ENCODE measurements around the gene MCOLN1. TPM values are rescaled to one million over a fixed set of nuclear protein-coding genes. Genes with fewer than 3 reads are reported as not detected.

The MCOLN1 gene
- total and polyA plus RNA-seq, 2 of the 8 experiments (the other 6 are each of a cell fraction or from before 2014, with no cell fraction given), result 19.1 to 40.0 TPM

- Histone ChIP-seq H3K79me1 (ENCODE audit: low read depth, low read length) (no peaks in the 10 kb centered on the region), H3K4me3 (ENCODE audit: extremely low read depth in 1 of 4, insufficient read depth in 2 of 4, low read depth in 3 of 4, low read length in 4 of 4) (peak within 1 kb of the TSS; percentile 54 to 68 (median 66)), H3K14ac (ENCODE audit: insufficient read length) (no peak within 1 kb of the TSS), H3K79me2 (ENCODE audit: control insufficient read depth in 1 of 2, insufficient read depth in 2 of 2, low read length in 2 of 2) (no peaks in the 10 kb centered on the region), H3K9me3 (ENCODE audit: insufficient read depth in 2 of 2, low read depth in 1 of 2, low read length in 1 of 2) (no peaks in the 10 kb centered on the region), H2BK5ac (ENCODE audit: low read depth, low read length) (peak within 1 kb of the TSS; percentile 8), H3K23ac (ENCODE audit: insufficient read length) (no peak within 1 kb of the TSS), H4K8ac (ENCODE audit: extremely low read depth, insufficient read depth, low read length) (peak within 1 kb of the TSS; percentile 97), H3K56ac (replicated peaks; ENCODE audit: insufficient read length, low read depth, low read length) (peak within 1 kb of the TSS; percentile 79), H2AFZ (ENCODE audit: low read length) (peak within 1 kb of the TSS; percentile 67), H3K27ac (ENCODE audit: low read depth, low read length) (peak within 1 kb of the TSS; percentile 67; the same call in 1 of the 2 replicates), H2BK120ac (replicated peaks; ENCODE audit: low read depth, low read length) (peak within 1 kb of the TSS; percentile 36), H3K4ac (replicated peaks; ENCODE audit: insufficient read length, low read depth, low read length) (peak within 1 kb of the TSS; percentile 63), H4K91ac (replicated peaks; ENCODE audit: insufficient read length, low read length) (peak within 1 kb of the TSS; percentile 78), H3K4me1 (replicated peaks in 1 of 4; ENCODE audit: control insufficient read depth in 3 of 4, insufficient read depth in 4 of 4, low read length in 3 of 4) (peaks cover 3 to 5% (median 4%) of the 10 kb centered on the region in 4 experiments; a peak in 6 of 7 replicates), H3K27me3 (replicated peaks in 1 of 4; ENCODE audit: control insufficient read depth in 3 of 4, extremely low read depth in 1 of 4, insufficient read depth in 3 of 4, low read length in 3 of 4) (peaks cover 0 to 3% (median 0%) of the 10 kb centered on the region in 4 experiments; a peak in 1 of 7 replicates), H4K5ac (ENCODE audit: insufficient read length, low read depth, low read length) (peak within 1 kb of the TSS; percentile 91), H2BK15ac (ENCODE audit: low read length) (peak within 1 kb of the TSS; percentile 72; the same call in 1 of the 2 replicates), H2BK20ac (ENCODE audit: low read length) (no peak within 1 kb of the TSS), H3K4me2 (ENCODE audit: insufficient read depth in 1 of 2, low read depth in 2 of 2, low read length in 2 of 2) (peak within 1 kb of the TSS; percentile 65 to 78), H2AK5ac (ENCODE audit: low read depth, low read length) (peak within 1 kb of the TSS; percentile 91; the same call in 1 of the 2 replicates), H3K23me2 (ENCODE audit: low read depth, low read length) (no peaks in the 10 kb centered on the region), H3K18ac (ENCODE audit: extremely low read depth, low read length) (no peak within 1 kb of the TSS; the same call in 1 of the 2 replicates), H3K36me3 (ENCODE audit: control insufficient read depth in 2 of 4, insufficient read depth in 4 of 4, low read length in 3 of 4) (no peaks in the 10 kb centered on the region), H2BK12ac (ENCODE audit: low read depth, low read length) (no peak within 1 kb of the TSS), H4K20me1 (replicated peaks in 1 of 2; ENCODE audit: control insufficient read depth in 1 of 2, insufficient read depth in 2 of 2, low read length in 2 of 2) (no peaks in the 10 kb centered on the region), H3K9ac (replicated peaks in 1 of 4; ENCODE audit: extremely low read depth in 1 of 4, low read depth in 3 of 4, low read length in 3 of 4) (peak within 1 kb of the TSS in 3 of 4 experiments; percentile 60 to 64 (median 61); a peak in 6 of 7 replicates)
- DNase-seq (ENCODE audit: low read depth in 1 of 2, low spot score in 2 of 2) (peak; percentile 80 to 99), FAIRE-seq (no peak)
- POLR2A ChIA-PET (ENCODE audit: partially characterized antibody), result interaction anchor here (0.9 to 2.4 kb wide), 4 partner anchors 12 to 82 kb away, joined by 3 to 6 read pairs (median 6); no protein-coding TSS in a partner anchor
- CTCF ChIA-PET (ENCODE audit: partially characterized antibody), result interaction anchor here (0.6 to 2.0 kb wide), 7 partner anchors 11 to 80 kb away, joined by 3 to 7 read pairs (median 4); partner anchors contain the start of gene MCOLN1
- WGBS, 2 experiments (ENCODE audit: extremely low coverage in 1 of 2, insufficient coverage in 1 of 2, insufficient read length in 1 of 2, insufficient replicate concordance in 2 of 2, low coverage in 1 of 2, low lambda C conversion rate in 2 of 2, missing lambda C conversion rate in 1 of 2), result 4% methylated on average over 49 of the region's 49 CpGs; no CpG with 5 or more reads in 1 of the 2 experiments
- TF ChIP-seq JUND (IDR thresholded peaks at IDR 0.05; ENCODE audit: low read length) (peak; percentile 63; the same call in 1 of the 2 replicates), NRF1 (IDR thresholded peaks at IDR 0.05; ENCODE audit: low read depth, low read length) (peak; percentile 64), KDM1A (IDR thresholded peaks at IDR 0.05; ENCODE audit: borderline replicate concordance, low read length) (no peak), SRF (IDR thresholded peaks at IDR 0.05; ENCODE audit: low read depth, low read length) (peak; percentile 36), HDAC2 (IDR thresholded peaks at IDR 0.05; ENCODE audit: borderline replicate concordance in 1 of 2, low read depth in 2 of 2, low read length in 2 of 2) (no peak), ATF2 (IDR thresholded peaks at IDR 0.05; ENCODE audit: low read length) (no peak), RNF2 (IDR thresholded peaks at IDR 0.05; ENCODE audit: borderline replicate concordance, low read depth, low read length, missing control alignments, poor library complexity, severe bottlenecking) (no peak), POLR2A (IDR thresholded peaks at IDR 0.05; ENCODE audit: control extremely low read depth in 1 of 2, low read depth in 2 of 2, low read length in 2 of 2) (peak; percentile 66 to 79)
- TF ChIP-seq, protein P1, sequence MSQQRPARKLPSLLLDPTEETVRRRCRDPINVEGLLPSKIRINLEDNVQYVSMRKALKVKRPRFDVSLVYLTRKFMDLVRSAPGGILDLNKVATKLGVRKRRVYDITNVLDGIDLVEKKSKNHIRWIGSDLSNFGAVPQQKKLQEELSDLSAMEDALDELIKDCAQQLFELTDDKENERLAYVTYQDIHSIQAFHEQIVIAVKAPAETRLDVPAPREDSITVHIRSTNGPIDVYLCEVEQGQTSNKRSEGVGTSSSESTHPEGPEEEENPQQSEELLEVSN (IDR thresholded peaks at IDR 0.05), result peak; percentile 70
Measured at GRCh38 chr19:7488736-7489353, 33.6 kb upstream of the MCOLN1 start, which contains the start of gene PEX11G. PEX11G (minus strand) TSS chr19:7489035; CDS start chr19:7489010, 25 bp downstream.
